GM21360 (cell line): Measurements from ENCODE around the gene ULK4.
"Not testable (repeated sequence)": the region's sequence is repeated elsewhere in the genome, so short reads cannot be mapped to it uniquely, and the experiment has no call there.

Source experiments
- ATAC-seq: cut with Tn5 transposase; IDR thresholded peaks from one replicate; pipeline ENCODE4 v1.9.1; 2021; ENCODE audit warnings: mild to moderate bottlenecking, moderate library complexity; ENCODE audit not compliant: unreplicated experiment

ULK4 gene

GRCh38 chr3:41457176-41457575 lies 504.7 kb downstream of the ULK4 start:
- ATAC-seq = no peak

GRCh38 chr3:41456162-41456561 lies 505.7 kb downstream of the ULK4 start:
- ATAC-seq = no peak

GRCh38 chr3:41453618-41454017 lies 508.3 kb downstream of the ULK4 start:
- not testable (repeated sequence) for ATAC-seq

GRCh38 chr3:41450416-41451231 lies 511.3 kb downstream of the ULK4 start:
- no peak for ATAC-seq

- no peak for ATAC-seq
Observed at GRCh38 chr3:41448396-41448795, 513.5 kb downstream of the ULK4 start.

DNA sequence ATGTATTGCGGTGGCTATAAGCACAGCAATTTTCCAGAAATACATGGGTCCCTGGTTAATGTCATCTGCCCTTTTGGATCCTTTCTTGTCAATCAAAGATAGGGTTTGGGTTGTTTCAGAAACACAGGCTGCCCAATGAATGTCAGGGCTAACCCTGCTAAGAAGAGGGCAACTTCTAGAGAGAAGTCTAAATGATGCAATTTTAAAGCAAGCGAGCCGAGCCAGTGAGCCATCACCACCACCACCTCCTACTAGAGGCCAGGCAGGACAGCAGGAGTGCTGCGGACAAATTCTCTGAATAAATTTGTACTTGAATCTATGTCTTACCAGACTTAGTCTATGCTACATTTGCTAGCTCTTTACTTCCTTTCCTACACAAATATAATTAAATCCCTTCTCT lies 514.2 kb downstream of the ULK4 start:
- ATAC-seq = no peak

GRCh38 chr3:41446316-41446715 lies 515.6 kb downstream of the ULK4 start:
- not testable (repeated sequence) for ATAC-seq

DNA sequence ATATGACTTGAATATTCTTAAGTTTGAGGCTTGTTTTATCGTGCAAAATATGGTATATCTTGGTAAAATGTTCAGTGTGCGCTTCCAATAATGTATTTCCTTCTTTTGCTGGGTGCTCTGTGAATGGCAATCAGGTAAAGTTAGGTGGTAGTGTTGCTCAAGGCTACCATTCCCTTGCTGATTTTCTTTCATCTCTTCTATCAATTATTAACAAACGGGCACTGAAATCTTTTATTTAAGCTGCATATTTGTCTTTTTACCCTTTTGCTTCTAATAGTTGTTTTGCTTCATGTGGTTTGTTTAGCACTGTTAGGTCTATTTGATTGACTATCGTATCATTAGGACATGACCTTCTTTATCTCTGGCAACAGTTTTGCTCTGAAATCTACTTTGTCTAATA lies 520.3 kb downstream of the ULK4 start:
- no peak for ATAC-seq

DNA sequence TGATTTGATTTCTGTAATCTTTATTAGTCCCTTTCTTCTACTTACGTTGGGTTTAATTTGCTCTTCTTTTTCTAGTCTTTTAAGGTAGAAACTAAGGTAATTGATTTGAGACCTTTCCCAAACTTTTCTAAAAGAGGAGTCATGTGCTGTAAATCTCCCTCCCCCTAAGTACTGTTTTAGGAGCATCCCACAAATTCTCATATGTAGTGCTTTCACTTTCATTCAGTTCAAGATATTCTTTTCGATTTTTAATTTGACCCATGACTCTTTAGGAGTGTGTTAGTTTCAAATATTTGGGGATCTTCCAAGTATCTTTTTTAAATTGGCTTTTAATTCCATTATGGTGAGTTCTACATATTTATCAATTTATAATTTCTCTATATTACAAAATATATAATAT lies 520.8 kb downstream of the ULK4 start:
- no peak for ATAC-seq

DNA sequence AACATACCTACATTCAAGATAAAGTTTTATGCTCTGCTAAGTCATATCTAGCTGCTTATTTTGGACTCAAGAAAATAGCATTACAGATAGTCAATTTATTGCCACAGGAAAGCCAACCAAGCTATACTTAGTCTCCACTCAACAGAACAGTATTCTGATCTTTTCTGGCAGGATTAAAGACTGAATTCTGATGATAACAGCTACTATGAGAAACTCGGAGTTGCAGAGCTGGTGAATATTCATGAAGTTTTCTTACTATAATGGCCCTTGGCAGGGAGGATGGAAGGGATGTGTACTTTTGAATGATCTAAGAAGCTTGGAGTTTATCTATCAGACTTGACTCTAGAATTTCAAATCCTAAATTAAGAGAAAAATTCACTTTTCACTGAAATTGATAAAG lies 524.9 kb downstream of the ULK4 start:
- no peak for ATAC-seq

DNA sequence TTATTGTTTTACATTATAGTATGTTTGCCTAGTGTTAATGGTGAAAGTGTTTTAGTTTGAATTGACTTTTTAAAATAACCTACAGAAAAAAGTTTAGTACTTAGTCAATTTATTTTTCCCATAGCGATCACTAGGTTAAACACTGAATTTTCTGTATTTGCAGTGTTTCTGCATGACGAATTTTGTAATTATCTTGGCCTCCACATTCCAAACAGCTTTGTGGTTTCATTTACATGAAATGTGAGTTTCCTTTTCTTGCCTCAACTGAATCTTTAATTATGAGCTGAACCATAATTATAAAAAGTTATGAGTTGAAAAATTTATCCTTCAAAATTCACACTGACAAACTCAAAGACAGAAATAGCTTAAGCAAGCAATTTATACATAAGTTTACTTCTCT lies 527.1 kb downstream of the ULK4 start:
- ATAC-seq = no peak

DNA sequence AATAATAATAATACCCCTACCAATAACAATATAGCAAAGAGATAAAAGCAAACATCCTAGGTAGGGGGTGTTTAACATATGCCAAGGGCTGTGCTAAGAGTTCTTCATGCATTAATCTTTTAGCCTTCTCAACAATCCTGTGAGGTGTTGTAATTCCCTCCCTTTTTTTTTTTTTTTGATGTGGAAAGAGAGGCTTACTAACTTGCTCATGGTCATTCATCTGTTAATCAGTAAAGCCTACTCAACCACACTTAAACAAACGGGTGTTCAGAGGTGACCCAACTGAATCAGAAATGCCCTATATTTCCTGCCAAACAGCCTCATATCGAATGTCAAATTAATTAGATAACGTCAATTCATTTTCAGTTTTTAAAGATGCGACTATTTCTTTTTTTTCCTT lies 530.5 kb downstream of the ULK4 start:
- no peak for ATAC-seq

DNA sequence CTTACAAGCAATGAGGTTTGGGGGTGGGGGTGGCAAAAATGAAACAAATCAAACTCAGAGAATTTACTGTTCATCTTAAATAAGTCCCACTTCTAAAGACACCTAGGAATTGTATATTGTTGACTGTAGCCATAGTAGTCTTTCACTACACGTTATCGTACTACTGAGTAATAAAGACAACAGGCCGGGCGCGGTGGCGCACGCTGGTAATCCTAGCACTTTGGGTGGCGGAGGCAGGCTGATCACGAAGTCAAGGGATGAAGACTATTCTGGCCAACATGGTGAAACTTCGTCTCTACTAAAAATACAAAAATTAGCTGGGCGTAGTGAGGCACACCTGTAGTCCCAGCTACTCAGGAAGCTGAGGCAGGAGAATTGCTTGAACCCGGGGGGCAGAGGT lies 531.0 kb downstream of the ULK4 start:
- no peak for ATAC-seq

- ATAC-seq = no peak
Observed at GRCh38 chr3:41430391-41430790, 531.5 kb downstream of the ULK4 start.

DNA sequence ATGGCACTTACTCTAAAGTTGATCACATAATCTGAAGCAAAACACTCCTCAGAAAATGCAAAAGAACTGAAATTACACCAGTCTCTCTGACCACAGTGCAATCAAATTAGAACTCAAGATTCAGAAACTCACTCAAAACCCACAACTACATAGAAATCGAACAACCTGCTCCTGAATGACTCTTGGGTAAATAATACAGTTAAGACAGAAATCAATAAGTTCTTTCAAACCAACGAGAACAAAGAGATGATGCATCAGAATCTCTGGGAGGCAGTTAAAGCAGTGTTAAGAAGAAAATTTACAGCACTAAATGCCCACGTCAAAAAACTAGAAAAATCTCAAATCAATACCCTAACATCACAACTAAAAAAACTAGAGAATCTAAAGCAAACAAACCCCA lies 535.4 kb downstream of the ULK4 start:
- no peak for ATAC-seq

DNA sequence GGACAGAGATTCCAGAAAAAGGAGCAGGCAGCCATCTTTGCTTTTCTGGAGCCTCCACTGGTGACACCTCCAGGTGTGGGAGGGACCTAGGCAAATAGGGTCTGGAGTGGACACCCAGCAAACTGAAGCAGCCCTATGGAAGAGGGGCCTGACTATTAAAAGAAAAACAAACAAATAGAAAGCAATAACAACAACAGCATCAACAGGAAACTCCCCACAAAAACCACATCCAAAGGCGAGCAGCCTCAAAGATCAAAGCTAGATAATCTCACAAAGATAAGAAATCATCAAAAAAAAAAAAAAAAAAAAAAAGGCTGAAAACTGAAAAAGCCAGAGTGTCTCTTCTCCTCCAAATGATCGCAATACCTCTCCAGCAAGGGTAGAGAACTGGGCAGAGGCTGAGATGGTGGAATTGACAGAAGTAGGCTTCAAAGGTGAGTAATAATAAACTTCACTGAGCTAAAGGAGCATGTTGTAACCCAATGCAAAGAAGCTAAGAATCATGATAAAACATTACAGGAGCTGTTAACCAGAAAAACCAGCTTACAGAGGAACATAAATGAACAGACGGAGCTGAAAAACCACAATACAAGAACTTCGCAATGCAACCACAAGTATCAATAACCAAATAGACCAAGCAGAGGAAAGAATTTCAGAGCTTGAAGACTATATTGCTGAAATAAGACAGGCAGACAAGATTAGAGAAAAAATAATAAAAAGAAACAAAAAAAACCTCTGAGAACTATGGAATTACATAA lies 537.2 kb downstream of the ULK4 start:
- no peak for ATAC-seq

- ATAC-seq = no peak
Observed at GRCh38 chr3:41419809-41420208, 542.1 kb downstream of the ULK4 start.

DNA sequence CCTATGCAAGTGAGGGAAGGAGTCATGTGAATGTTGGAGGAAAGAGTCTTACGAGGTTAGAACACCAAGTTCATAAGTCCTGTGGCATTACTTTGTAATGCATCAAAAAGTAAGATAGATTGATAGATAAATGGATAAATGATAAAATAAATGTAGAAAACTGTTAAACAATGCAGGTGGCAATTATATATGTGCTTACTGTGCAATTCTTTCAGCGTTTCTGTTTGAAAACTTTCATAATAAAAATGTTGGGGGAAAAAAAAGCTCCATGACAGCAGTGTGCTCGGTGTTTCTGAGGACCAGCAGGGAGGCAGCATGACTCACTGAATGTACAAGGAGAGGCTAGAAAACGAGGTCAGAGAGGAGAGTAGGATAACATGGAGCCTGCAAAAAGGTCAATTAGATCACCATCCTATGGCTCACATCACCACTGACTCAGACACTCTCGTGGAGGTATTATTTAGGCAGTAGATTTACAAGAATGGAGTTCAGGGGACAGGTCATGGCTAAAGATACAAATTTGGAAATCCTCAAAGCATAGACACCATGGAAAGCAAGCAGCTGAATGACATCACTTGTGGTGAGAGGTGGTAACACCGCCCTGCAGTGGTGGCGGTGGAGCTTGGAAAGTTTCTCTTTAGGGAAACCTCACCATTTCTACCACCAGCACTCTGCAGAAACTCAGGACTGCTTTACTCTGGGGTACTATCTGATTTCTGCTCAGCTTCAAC lies 542.8 kb downstream of the ULK4 start:
- no peak for ATAC-seq

- ATAC-seq = no peak
Observed at GRCh38 chr3:41417574-41417973, 544.3 kb downstream of the ULK4 start.

- no peak for ATAC-seq
Observed at GRCh38 chr3:41411065-41411464, 550.8 kb downstream of the ULK4 start.

DNA sequence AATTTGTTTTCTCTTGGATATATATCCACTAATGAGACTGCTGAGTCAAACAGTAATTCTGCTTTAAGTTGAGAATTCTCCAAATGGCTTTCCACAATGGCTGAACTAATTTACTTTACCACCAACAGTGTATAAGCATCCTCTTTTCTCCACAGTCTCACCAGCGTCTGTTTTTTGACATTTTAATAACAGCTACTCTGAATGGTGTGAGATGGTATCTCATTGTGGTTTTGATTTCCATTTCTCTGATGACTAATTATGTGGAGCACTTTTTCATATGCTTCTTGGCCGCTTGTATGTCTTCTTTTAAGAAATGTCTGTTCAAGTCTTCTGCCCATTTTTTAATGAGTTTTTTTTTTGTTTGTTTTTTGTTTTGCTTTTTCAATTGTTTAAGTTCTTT lies 556.4 kb downstream of the ULK4 start:
- ATAC-seq = no peak

DNA sequence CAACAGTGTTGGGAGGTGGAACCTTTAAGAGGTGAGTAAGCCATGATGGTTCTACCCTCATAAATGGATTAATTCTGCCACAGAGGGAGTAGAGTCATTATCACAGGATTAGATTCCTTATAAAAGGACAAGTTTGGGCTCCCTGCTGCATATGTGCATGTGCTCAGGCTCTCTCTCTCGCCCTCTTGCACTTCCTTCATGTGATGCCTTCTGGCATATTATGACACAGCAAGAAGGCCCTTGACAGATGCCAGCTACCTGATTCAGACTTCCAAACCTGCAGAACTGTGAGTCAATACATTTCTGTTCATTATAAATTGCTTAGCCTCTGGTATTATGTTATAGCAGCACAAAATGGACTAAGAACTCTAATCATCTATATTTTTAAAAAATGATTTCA lies 557.3 kb downstream of the ULK4 start:
- no peak for ATAC-seq
